Effector memory CD4-positive, alpha-beta T cell (primary cell): ENCODE data around the gene MELK.
"Not testable (repeated sequence)": the region's sequence is repeated elsewhere in the genome, so short reads cannot be mapped to it uniquely, and the experiment has no call there.

Experiments used
- DNase-seq, 3 donors: peaks; one replicate each; pipeline ENCODE4 v3.0.0-alpha.2; 2020
- H3K27ac ChIP-seq: 2 replicates; pipeline ENCODE4 v1.7.0; 2013; ENCODE audit warnings: mild to moderate bottlenecking, low read length, moderate library complexity; ENCODE audit not compliant: insufficient read depth, poor library complexity, severe bottlenecking
- H3K27me3 ChIP-seq: replicated peaks from 2 replicates; pipeline ENCODE4 v1.7.0; 2013; ENCODE audit warnings: mild to moderate bottlenecking, low read length; ENCODE audit not compliant: insufficient read depth, control insufficient read depth, poor library complexity, severe bottlenecking
- H3K36me3 ChIP-seq: 2 replicates; pipeline ENCODE4 v1.7.0; 2013; ENCODE audit warnings: mild to moderate bottlenecking, low read length, moderate library complexity; ENCODE audit not compliant: control insufficient read depth, insufficient read depth
- H3K4me1 ChIP-seq: 2 replicates; pipeline ENCODE4 v1.7.0; 2013; ENCODE audit warnings: low read length, mild to moderate bottlenecking; ENCODE audit not compliant: control insufficient read depth, insufficient read depth, poor library complexity, severe bottlenecking
- H3K4me3 ChIP-seq: 2 replicates; pipeline ENCODE4 v1.7.0; 2013; ENCODE audit warnings: low read length, low read depth, mild to moderate bottlenecking; ENCODE audit not compliant: insufficient read depth, poor library complexity, severe bottlenecking
- H3K9me3 ChIP-seq: 2 replicates; pipeline ENCODE4 v1.7.0; 2013; ENCODE audit warnings: mild to moderate bottlenecking, low read length, moderate library complexity; ENCODE audit not compliant: control insufficient read depth
- total RNA-seq, 3 donors: gene quantifications; one replicate each; lab custom pipeline; 2026; lab: John Stamatoyannopoulos, UW

Gene MELK
- 0.87 to 1.2 (median 1.0) reads per million in 3 donors for total RNA-seq

GRCh38 chr9:36572515-36573418, at the start of gene MELK:
TSS of gene MELK (plus strand) at chr9:36572895. CDS start at chr9:36581682, 8,787 bp downstream.
- H3K27ac ChIP-seq = peak within 1 kb of the TSS; percentile 58
- H3K4me1 ChIP-seq = peaks cover 3% of the 10 kb centered on the region
- H3K4me3 ChIP-seq = peak within 1 kb of the TSS; percentile 96
- no peaks in the 10 kb centered on the region for H3K27me3 ChIP-seq
- no peaks in the 10 kb centered on the region for H3K36me3 ChIP-seq
- no peaks in the 10 kb centered on the region for H3K9me3 ChIP-seq
- DNase-seq = peak; percentile 60 to 72 (median 68)

GRCh38 chr9:36530224-36530623, 42.5 kb upstream of the MELK start:
- Histone ChIP-seq H3K36me3 (no peaks in the 10 kb centered on the region), H3K4me1 (no peaks in the 10 kb centered on the region)

GRCh38 chr9:36532353-36532752, 40.3 kb upstream of the MELK start:
- no peak for DNase-seq
- Histone ChIP-seq H3K36me3 (no peaks in the 10 kb centered on the region), H3K4me3 (no peak overlapping the region), H3K27ac (no peak overlapping the region), H3K9me3 (no peaks in the 10 kb centered on the region), H3K27me3 (no peaks in the 10 kb centered on the region), H3K4me1 (no peaks in the 10 kb centered on the region)

More at GRCh38 chr9:36530224-36530623, 42.5 kb upstream of the MELK start:
- DNase-seq = no peak
- Histone ChIP-seq H3K4me3 (no peak overlapping the region), H3K27me3 (no peaks in the 10 kb centered on the region), H3K9me3 (no peaks in the 10 kb centered on the region), H3K27ac (no peak overlapping the region)

- DNase-seq = not testable (repeated sequence)
Observed at GRCh38 chr9:36533726-36534125, 39.0 kb upstream of the MELK start.

GRCh38 chr9:36535107-36535506, 37.6 kb upstream of the MELK start:
- Histone ChIP-seq H3K4me3 (no peak overlapping the region), H3K36me3 (no peaks in the 10 kb centered on the region), H3K27ac (no peak overlapping the region), H3K4me1 (no peaks in the 10 kb centered on the region), H3K9me3 (no peaks in the 10 kb centered on the region), H3K27me3 (no peaks in the 10 kb centered on the region)
- DNase-seq = no peak

More at GRCh38 chr9:36533726-36534125, 39.0 kb upstream of the MELK start:
- not testable (repeated sequence) for H3K9me3 ChIP-seq, H3K27me3 ChIP-seq, H3K4me3 ChIP-seq, H3K4me1 ChIP-seq, H3K36me3 ChIP-seq, H3K27ac ChIP-seq

- H3K27me3 ChIP-seq = no peaks in the 10 kb centered on the region
- H3K4me3 ChIP-seq = no peak overlapping the region
- no peaks in the 10 kb centered on the region for H3K4me1 ChIP-seq
- H3K27ac ChIP-seq = no peak overlapping the region
- DNase-seq = no peak
- no peaks in the 10 kb centered on the region for H3K9me3 ChIP-seq
- H3K36me3 ChIP-seq = no peaks in the 10 kb centered on the region
Observed at GRCh38 chr9:36537861-36538260, 34.8 kb upstream of the MELK start.

GRCh38 chr9:36542355-36542754, 30.3 kb upstream of the MELK start:
- no peaks in the 10 kb centered on the region for H3K36me3 ChIP-seq
- no peak overlapping the region for H3K27ac ChIP-seq
- no peak overlapping the region for H3K4me3 ChIP-seq
- no peaks in the 10 kb centered on the region for H3K27me3 ChIP-seq
- DNase-seq = no peak
- H3K4me1 ChIP-seq = no peaks in the 10 kb centered on the region
- no peaks in the 10 kb centered on the region for H3K9me3 ChIP-seq

GRCh38 chr9:36543916-36544315, 28.8 kb upstream of the MELK start:
- no peak overlapping the region for H3K27ac ChIP-seq
- H3K4me3 ChIP-seq = no peak overlapping the region
- H3K9me3 ChIP-seq = no peaks in the 10 kb centered on the region
- no peaks in the 10 kb centered on the region for H3K36me3 ChIP-seq
- no peaks in the 10 kb centered on the region for H3K27me3 ChIP-seq
- no peaks in the 10 kb centered on the region for H3K4me1 ChIP-seq
- DNase-seq = no peak

GRCh38 chr9:36547598-36547997, 25.1 kb upstream of the MELK start:
- no peaks in the 10 kb centered on the region for H3K9me3 ChIP-seq
- no peak overlapping the region for H3K4me3 ChIP-seq
- H3K36me3 ChIP-seq = no peaks in the 10 kb centered on the region
- H3K4me1 ChIP-seq = no peaks in the 10 kb centered on the region
- no peaks in the 10 kb centered on the region for H3K27me3 ChIP-seq
- no peak overlapping the region for H3K27ac ChIP-seq
- DNase-seq = no peak

- no peak for DNase-seq
- no peaks in the 10 kb centered on the region for H3K9me3 ChIP-seq
- no peak overlapping the region for H3K4me3 ChIP-seq
- no peak overlapping the region for H3K27ac ChIP-seq
- H3K4me1 ChIP-seq = no peaks in the 10 kb centered on the region
- H3K36me3 ChIP-seq = no peaks in the 10 kb centered on the region
- no peaks in the 10 kb centered on the region for H3K27me3 ChIP-seq
Observed at GRCh38 chr9:36548454-36548853, 24.2 kb upstream of the MELK start.
